Activated T-helper 17 cell treated with anti-CD3 and anti-CD28 coated beads, Interleukin-2, amount 50 U/mL, for 72 hours (primary cell): ENCODE measurements around the gene SRSF3. TPM values are rescaled to one million over a fixed set of nuclear protein-coding genes. Genes with fewer than 3 reads are reported as not detected.

Experiments used
- ATAC-seq: fragments of 150-1000 bp; cut with Tn5 transposase; replicated peaks from 2 replicates; pipeline ENCODE4 v1.10.0; 2021; ENCODE audit warnings: mild to moderate bottlenecking, moderate library complexity
- H3K27ac Mint-ChIP-seq: one replicate; pipeline ENCODE4 v1.8.0; 2022; ENCODE audit warnings: mixed read lengths
- H3K27me3 Mint-ChIP-seq: one replicate; pipeline ENCODE4 v1.8.0; 2022; ENCODE audit warnings: mixed read lengths
- H3K36me3 Mint-ChIP-seq: one replicate; pipeline ENCODE4 v1.8.0; 2022; ENCODE audit warnings: low read depth, mild to moderate bottlenecking, mixed read lengths
- H3K4me1 Mint-ChIP-seq: one replicate; pipeline ENCODE4 v1.8.0; 2022; ENCODE audit warnings: mixed read lengths
- H3K4me3 Mint-ChIP-seq: one replicate; pipeline ENCODE4 v1.8.0; 2022; ENCODE audit warnings: mild to moderate bottlenecking, mixed read lengths
- H3K9me3 Mint-ChIP-seq: one replicate; pipeline ENCODE4 v1.8.0; 2022; ENCODE audit warnings: mixed read lengths
- total RNA-seq, 2 donors: library from RNA; stranded (reverse); gene quantifications; one replicate each; pipeline ENCODE4 v1.2.3, GENCODE V29; 2022

The SRSF3 gene
- total RNA-seq, 2 donors from 2014 or later: 277 to 473 TPM

GRCh38 chr6:36633915-36634314 lies 39.8 kb downstream of the SRSF3 start:
- no peaks in the 10 kb centered on the region for H3K27me3 Mint-ChIP-seq
- no peaks in the 10 kb centered on the region for H3K4me1 Mint-ChIP-seq
- no peak for ATAC-seq
- H3K27ac Mint-ChIP-seq: no peak overlapping the region
- H3K9me3 Mint-ChIP-seq: no peaks in the 10 kb centered on the region
- H3K4me3 Mint-ChIP-seq: no peak overlapping the region
- no peaks in the 10 kb centered on the region for H3K36me3 Mint-ChIP-seq

GRCh38 chr6:36634317-36635108 lies 40.4 kb downstream of the SRSF3 start:
- Mint-ChIP-seq H3K36me3 (no peaks in the 10 kb centered on the region), H3K27ac (no peak overlapping the region)

GRCh38 chr6:36636283-36636682 lies 42.1 kb downstream of the SRSF3 start:
- Mint-ChIP-seq H3K4me3 (no peak overlapping the region), H3K9me3 (no peaks in the 10 kb centered on the region), H3K27me3 (no peaks in the 10 kb centered on the region), H3K4me1 (no peaks in the 10 kb centered on the region), H3K27ac (no peak overlapping the region), H3K36me3 (no peaks in the 10 kb centered on the region)
- no peak for ATAC-seq

More at GRCh38 chr6:36634317-36635108, 40.4 kb downstream of the SRSF3 start:
- no peaks in the 10 kb centered on the region for H3K27me3 Mint-ChIP-seq
- no peaks in the 10 kb centered on the region for H3K9me3 Mint-ChIP-seq
- no peaks in the 10 kb centered on the region for H3K4me1 Mint-ChIP-seq
- ATAC-seq: no peak
- H3K4me3 Mint-ChIP-seq: no peak overlapping the region

- H3K27me3 Mint-ChIP-seq: no peaks in the 10 kb centered on the region
- H3K4me1 Mint-ChIP-seq: no peaks in the 10 kb centered on the region
- no peak overlapping the region for H3K27ac Mint-ChIP-seq
- ATAC-seq: no peak
- no peaks in the 10 kb centered on the region for H3K9me3 Mint-ChIP-seq
- H3K4me3 Mint-ChIP-seq: no peak overlapping the region
- no peaks in the 10 kb centered on the region for H3K36me3 Mint-ChIP-seq
These were observed 42.7 kb downstream of the SRSF3 start for GRCh38 chr6:36636687-36637418.

GRCh38 chr6:36638579-36638978 lies 44.4 kb downstream of the SRSF3 start:
- ATAC-seq: no peak
- H3K4me1 Mint-ChIP-seq: no peaks in the 10 kb centered on the region
- H3K27me3 Mint-ChIP-seq: no peaks in the 10 kb centered on the region
- no peaks in the 10 kb centered on the region for H3K36me3 Mint-ChIP-seq
- H3K9me3 Mint-ChIP-seq: no peaks in the 10 kb centered on the region
- no peak overlapping the region for H3K4me3 Mint-ChIP-seq
- H3K27ac Mint-ChIP-seq: no peak overlapping the region

GRCh38 chr6:36639171-36639808 lies 45.1 kb downstream of the SRSF3 start:
- Mint-ChIP-seq H3K36me3 (no peaks in the 10 kb centered on the region), H3K4me3 (no peak overlapping the region), H3K9me3 (no peaks in the 10 kb centered on the region), H3K27ac (no peak overlapping the region), H3K4me1 (no peaks in the 10 kb centered on the region), H3K27me3 (no peaks in the 10 kb centered on the region)
- no peak for ATAC-seq

GRCh38 chr6:36641543-36641942 lies 47.4 kb downstream of the SRSF3 start:
- no peak overlapping the region for H3K27ac Mint-ChIP-seq
- H3K4me3 Mint-ChIP-seq: no peak overlapping the region
- no peaks in the 10 kb centered on the region for H3K9me3 Mint-ChIP-seq
- H3K27me3 Mint-ChIP-seq: no peaks in the 10 kb centered on the region
- no peaks in the 10 kb centered on the region for H3K4me1 Mint-ChIP-seq
- ATAC-seq: no peak
- H3K36me3 Mint-ChIP-seq: no peaks in the 10 kb centered on the region

GRCh38 chr6:36642913-36643817 lies 49.0 kb downstream of the SRSF3 start:
- ATAC-seq: no peak
- Mint-ChIP-seq H3K9me3 (no peaks in the 10 kb centered on the region), H3K4me1 (no peaks in the 10 kb centered on the region), H3K27ac (no peak overlapping the region), H3K27me3 (no peaks in the 10 kb centered on the region), H3K4me3 (no peak overlapping the region), H3K36me3 (no peaks in the 10 kb centered on the region)

GRCh38 chr6:36643977-36644376 lies 49.8 kb downstream of the SRSF3 start:
- Mint-ChIP-seq H3K4me3 (no peak overlapping the region), H3K9me3 (no peaks in the 10 kb centered on the region), H3K27me3 (no peaks in the 10 kb centered on the region), H3K27ac (no peak overlapping the region), H3K4me1 (no peaks in the 10 kb centered on the region), H3K36me3 (no peaks in the 10 kb centered on the region)
- no peak for ATAC-seq

- Mint-ChIP-seq H3K36me3 (no peaks in the 10 kb centered on the region), H3K4me1 (no peaks in the 10 kb centered on the region), H3K9me3 (no peaks in the 10 kb centered on the region), H3K4me3 (no peak overlapping the region), H3K27ac (no peak overlapping the region), H3K27me3 (no peaks in the 10 kb centered on the region)
- ATAC-seq: no peak
These were observed 54.9 kb downstream of the SRSF3 start for GRCh38 chr6:36649086-36649485.

GRCh38 chr6:36649701-36650484 lies 55.7 kb downstream of the SRSF3 start:
- H3K36me3 Mint-ChIP-seq: no peaks in the 10 kb centered on the region
- peaks cover under 1% of the 10 kb centered on the region for H3K27me3 Mint-ChIP-seq
- ATAC-seq: no peak
- H3K4me1 Mint-ChIP-seq: no peaks in the 10 kb centered on the region
- no peak overlapping the region for H3K4me3 Mint-ChIP-seq
- H3K27ac Mint-ChIP-seq: no peak overlapping the region
- no peaks in the 10 kb centered on the region for H3K9me3 Mint-ChIP-seq

- Mint-ChIP-seq H3K9me3 (no peaks in the 10 kb centered on the region), H3K36me3 (no peaks in the 10 kb centered on the region), H3K27me3 (peaks cover 6% of the 10 kb centered on the region), H3K4me3 (no peak overlapping the region), H3K4me1 (no peaks in the 10 kb centered on the region), H3K27ac (no peak overlapping the region)
- no peak for ATAC-seq
These were observed 56.8 kb downstream of the SRSF3 start for GRCh38 chr6:36650848-36651478.

- Mint-ChIP-seq H3K27ac (no peak overlapping the region), H3K36me3 (no peaks in the 10 kb centered on the region), H3K4me1 (no peaks in the 10 kb centered on the region), H3K4me3 (no peak overlapping the region), H3K9me3 (no peaks in the 10 kb centered on the region), H3K27me3 (peaks cover 10% of the 10 kb centered on the region)
- no peak for ATAC-seq
These were observed 57.7 kb downstream of the SRSF3 start for GRCh38 chr6:36651659-36652379.
